Gastroesophageal sphincter (tissue), 3 donors: ENCODE measurements around the gene CYP3A4.

Experiments used
- CTCF ChIP-seq, 4 experiments: fragments of 200-600 bp in 2 of 4; fragments of 450-650 bp in 2 of 4; sonication (generic) in 1 of 4; IDR thresholded peaks; one replicate each; pipeline ENCODE4 v1.5.1; 2017 to 2019; ENCODE audit warnings: antibody characterized with exemption in 4 of 4, mild to moderate bottlenecking in 2 of 4, moderate library complexity in 2 of 4
- POLR2A ChIP-seq, 2 donors: fragments of 450-650 bp; IDR thresholded peaks; one replicate each; pipeline ENCODE4 v1.6.1; 2017; ENCODE audit warnings: antibody characterized with exemption in 2 of 2, mild to moderate bottlenecking in 2 of 2, moderate library complexity in 1 of 2
- POLR2AphosphoS5 ChIP-seq: sonication (generic); formaldehyde crosslinking; IDR thresholded peaks from one replicate; pipeline ENCODE4 v1.6.1; 2017; ENCODE audit warnings: antibody characterized with exemption

GRCh38 chr7:99762680-99763327 is 21.2 kb downstream of the CYP3A4 start:
- TF ChIP-seq CTCF (IDR thresholded peaks at IDR 0.05): no peak
- no peak for TF ChIP-seq POLR2A (IDR thresholded peaks at IDR 0.05)
- TF ChIP-seq POLR2AphosphoS5: no peak
